Heart left ventricle (tissue), 13 donors: Measurements from ENCODE around the gene TMEM170A.

Experiments
- CTCF ChIP-seq, 12 donors: fragments of 200-600 bp; sonication (generic) in 4 of 12; IDR thresholded peaks; one replicate each; pipeline versions ENCODE4 v1.5.0 to v1.8.0; 2018 to 2022; ENCODE audit warnings: antibody characterized with exemption in 12 of 12, mild to moderate bottlenecking in 5 of 12
- POLR2A ChIP-seq, 2 donors: fragments of 450-650 bp; IDR thresholded peaks; one replicate each; pipeline ENCODE4 v1.6.1; 2017; ENCODE audit warnings: antibody characterized with exemption in 2 of 2, mild to moderate bottlenecking in 2 of 2, moderate library complexity in 2 of 2
- donor health status: ischemic (EF 13 %, LVEDD 7.1; RV severe dilation, severe dysfunction).
- donor health status: DM: no; HTN: yes; CAD: no.
- donor health status: DM: no; HTN: no; CAD: no.
- donor health status: ischemic (EF 25% LVEDD 6.9; RV normal size, moderate dysfunction).
- donor health status: ischemic (EF 25% LVEDD 5.7; RV mildly dilated, moderate dysfunction).
- donor health status: ischemic (EF 35%, LVEDD 5.7; RV mildly dilated, moderate dysfunction).
- donor health status: nonischemic (EF 11% LVEDD 7.7; RV severe dilation, severe dysfunction).
- donor health status: DM: yes; HTN: yes; CAD: no.
- donor health status: PGD.
- donor health status: ischemic (EF 29% LVEDD 5.4; RV normal size, mild dysfunction).
- donor health status: nonischemic (EF 23%, LVEDD 6.1; RV moderate dilation, normal function).

- TF ChIP-seq CTCF (IDR thresholded peaks at IDR 0.05) (no peak), POLR2A (IDR thresholded peaks at IDR 0.05) (no peak)
Measured at GRCh38 chr16:75433732-75434413, 30.6 kb downstream of the TMEM170A start.
